Esophagus (tissue), 2 donors: Measurements from ENCODE around the gene ZFP62. TPM values are rescaled to one million over a fixed set of nuclear protein-coding genes. Genes with fewer than 3 reads are reported as not detected.

Source experiments
- H3K27ac ChIP-seq, 2 donors: one replicate each; pipeline ENCODE4 v1.5.1; 2013; ENCODE audit warnings: low read depth in 2 of 2, mild to moderate bottlenecking in 2 of 2, inconsistent platforms in 1 of 2, low read length in 1 of 2, moderate library complexity in 1 of 2
- H3K27me3 ChIP-seq, 2 donors: one replicate each; pipeline ENCODE4 v1.6.1; 2013; ENCODE audit warnings: low read length in 2 of 2, control low read depth in 1 of 2, mild to moderate bottlenecking in 1 of 2; ENCODE audit not compliant: insufficient read depth in 2 of 2, control insufficient read depth in 1 of 2
- H3K36me3 ChIP-seq, 2 donors: one replicate each; pipeline ENCODE4 v1.6.1; 2013; ENCODE audit warnings: low read length in 1 of 2; ENCODE audit not compliant: control insufficient read depth in 2 of 2, insufficient read depth in 2 of 2
- H3K4me1 ChIP-seq, 2 donors: one replicate each; pipeline ENCODE4 v1.6.1; 2013; ENCODE audit warnings: low read length in 1 of 2; ENCODE audit not compliant: control insufficient read depth in 2 of 2, insufficient read depth in 2 of 2
- H3K4me3 ChIP-seq, 2 donors: one replicate each; pipeline ENCODE4 v1.5.1; 2013; ENCODE audit warnings: low read length in 2 of 2, mild to moderate bottlenecking in 2 of 2, low read depth in 1 of 2, moderate library complexity in 1 of 2
- H3K9me3 ChIP-seq, 2 donors: one replicate each; pipeline ENCODE4 v1.6.1; 2013; ENCODE audit warnings: mild to moderate bottlenecking in 2 of 2, low read depth in 1 of 2, low read length in 1 of 2, moderate library complexity in 1 of 2; ENCODE audit not compliant: control insufficient read depth in 2 of 2, insufficient read depth in 1 of 2
- WGBS, 2 donors: extraction: QIAGEN DNeasy Blood & Tissue Kit; methylation state at CpG; one replicate each; pipeline ENCODE4 v1.1.7; 2013; 5-methylcytosine and 5-hydroxymethylcytosine counted together
- polyA plus RNA-seq, 2 donors: library from polyadenylated mRNA; stranded (reverse); fragments of 200-250 nt; gene quantifications; one replicate each; pipeline ENCODE4 v1.2.3, GENCODE V29; 2013
- donor health status: healthy with polysubstance abuse.
- donor health status: Bipolar disorder and iron deficiency.

Gene ZFP62
- polyA plus RNA-seq, 2 donors = 10.3 to 23.6 TPM

DNA sequence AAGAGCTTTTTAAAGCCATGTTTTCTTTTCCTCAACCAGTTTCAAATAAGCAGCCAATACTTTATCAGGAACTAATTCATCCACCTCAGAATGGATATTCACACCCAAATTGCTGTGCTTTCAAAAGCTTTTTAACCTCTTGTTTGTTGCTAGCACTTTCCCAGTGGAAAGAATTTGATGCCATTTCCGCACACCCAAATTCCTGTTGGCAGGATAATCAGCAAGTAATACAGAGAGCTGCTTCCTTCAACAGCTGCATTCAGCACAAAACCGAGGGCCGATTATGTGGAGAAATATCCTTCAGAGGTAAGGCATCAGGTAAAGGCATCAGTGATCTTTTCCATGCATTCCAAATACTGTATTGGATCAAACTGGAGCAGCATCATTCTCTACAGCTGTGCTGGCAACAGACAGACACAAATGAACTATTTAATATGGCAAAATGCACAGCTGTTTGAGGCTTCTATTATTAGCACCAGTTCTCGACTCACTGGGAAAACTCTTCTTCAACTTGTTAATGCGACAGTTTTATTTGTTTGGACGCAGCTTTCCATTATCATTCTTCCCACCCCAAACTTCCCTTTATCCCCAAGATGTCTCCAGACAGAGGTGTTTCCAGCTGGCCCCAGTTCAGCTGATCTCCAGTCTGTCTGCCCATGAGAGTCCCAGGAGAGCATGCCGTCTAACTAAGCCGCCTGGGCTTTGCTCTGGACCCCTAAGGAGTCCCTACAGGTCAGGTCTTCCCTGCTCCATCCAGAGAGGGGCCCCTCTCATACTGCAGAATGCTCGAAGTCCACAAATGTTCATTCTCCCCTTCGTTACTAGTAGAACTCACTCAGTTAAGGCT lies 36.2 kb downstream of the ZFP62 start:
- 58 to 60% methylated on average over 10 of the region's 10 CpGs for WGBS, 2 donors
- Histone ChIP-seq H3K9me3 (no peaks in the 10 kb centered on the region), H3K27me3 (no peaks in the 10 kb centered on the region), H3K27ac (peak overlapping the region; percentile 69 to 82), H3K4me1 (peaks cover 8 to 20% of the 10 kb centered on the region in 2 donors), H3K36me3 (no peaks in the 10 kb centered on the region), H3K4me3 (no peak overlapping the region)

DNA sequence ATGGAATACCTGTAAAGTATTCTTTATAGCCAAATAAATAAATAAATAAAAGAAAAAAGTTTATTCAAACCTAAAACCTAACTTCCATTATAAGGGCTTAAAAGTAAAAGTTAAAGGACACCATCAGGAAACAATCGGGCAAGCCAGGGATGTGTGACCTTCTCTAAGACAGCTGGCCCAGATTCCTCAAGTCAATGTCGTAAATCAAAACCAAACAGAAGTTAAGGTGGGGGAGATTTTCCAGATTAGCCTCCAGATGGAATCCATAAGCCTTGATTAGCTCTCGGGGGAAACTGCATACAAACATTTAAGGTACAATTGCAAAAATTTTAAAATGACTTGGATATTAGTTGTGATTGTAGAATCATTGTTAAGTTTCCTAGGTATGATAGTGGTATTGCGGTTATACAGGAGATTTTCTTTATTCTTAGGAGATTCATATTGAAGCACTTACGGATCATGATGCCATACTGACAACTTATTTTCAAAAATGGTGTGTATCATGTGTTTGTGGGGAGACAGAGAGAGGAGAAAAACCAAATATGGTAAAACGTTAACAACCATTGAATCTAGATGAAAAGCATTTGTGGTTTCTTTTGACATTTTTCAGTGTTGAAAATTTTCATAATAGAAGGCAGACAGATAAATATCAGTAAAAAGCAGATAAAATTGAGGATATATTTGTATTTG lies 37.0 kb downstream of the ZFP62 start:
- WGBS, 2 donors = 62 to 76% methylated on average over 6 of the region's 6 CpGs
- Histone ChIP-seq H3K27ac (no peak overlapping the region), H3K4me1 (peaks cover 5 to 19% of the 10 kb centered on the region in 2 donors), H3K9me3 (no peaks in the 10 kb centered on the region), H3K27me3 (no peaks in the 10 kb centered on the region), H3K36me3 (no peaks in the 10 kb centered on the region), H3K4me3 (no peak overlapping the region)

DNA sequence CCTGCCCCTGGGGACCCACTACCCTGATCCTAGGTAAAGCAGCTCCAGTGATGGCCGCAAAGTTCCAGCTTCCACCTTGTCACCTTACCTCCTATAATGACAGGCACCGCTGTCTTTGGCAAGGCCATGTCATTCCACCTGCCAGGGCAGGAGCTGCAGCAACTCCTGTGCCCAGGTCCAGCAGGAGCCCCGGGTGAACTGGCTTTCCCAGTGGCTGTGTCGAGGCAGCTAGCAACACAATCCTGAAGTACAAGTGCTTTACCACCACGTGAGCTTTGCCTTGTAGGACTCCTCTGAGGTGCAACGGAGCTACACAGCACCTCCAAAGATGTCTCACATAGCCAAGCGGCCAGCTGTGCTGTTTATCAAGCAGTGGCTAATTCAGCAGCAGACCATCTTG lies 37.7 kb downstream of the ZFP62 start:
- H3K4me1 ChIP-seq = peaks cover 5 to 19% of the 10 kb centered on the region in 2 donors
- no peak overlapping the region for H3K4me3 ChIP-seq
- H3K27me3 ChIP-seq = no peaks in the 10 kb centered on the region
- H3K36me3 ChIP-seq = no peaks in the 10 kb centered on the region
- H3K27ac ChIP-seq = no peak overlapping the region
- no peaks in the 10 kb centered on the region for H3K9me3 ChIP-seq
- 70 to 75% methylated on average over 7 of the region's 7 CpGs for WGBS, 2 donors

DNA sequence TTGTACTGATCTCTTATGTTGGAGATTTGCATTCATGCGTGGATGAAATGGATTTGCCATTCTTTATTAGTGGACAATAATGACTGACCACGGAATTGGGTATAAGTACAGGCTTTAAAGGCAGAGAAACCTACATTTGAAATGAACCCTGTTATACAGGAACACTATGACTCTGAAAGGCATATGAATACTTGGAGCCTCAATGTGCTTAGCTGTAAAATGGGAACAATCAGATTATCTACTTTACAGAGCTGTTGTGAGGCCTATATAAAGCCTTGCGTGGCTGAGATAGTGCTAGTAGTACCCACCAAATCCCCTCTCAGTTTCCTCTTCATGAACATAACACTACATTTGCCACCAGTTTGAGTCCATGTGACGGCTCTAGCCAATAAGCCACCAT lies 39.5 kb downstream of the ZFP62 start:
- H3K36me3 ChIP-seq = no peaks in the 10 kb centered on the region
- peaks cover 5 to 19% of the 10 kb centered on the region in 2 donors for H3K4me1 ChIP-seq
- no peak overlapping the region for H3K27ac ChIP-seq
- no peaks in the 10 kb centered on the region for H3K9me3 ChIP-seq
- no peaks in the 10 kb centered on the region for H3K27me3 ChIP-seq
- H3K4me3 ChIP-seq = no peak overlapping the region
- 86 to 88% methylated on average over 4 of the region's 4 CpGs for WGBS, 2 donors

DNA sequence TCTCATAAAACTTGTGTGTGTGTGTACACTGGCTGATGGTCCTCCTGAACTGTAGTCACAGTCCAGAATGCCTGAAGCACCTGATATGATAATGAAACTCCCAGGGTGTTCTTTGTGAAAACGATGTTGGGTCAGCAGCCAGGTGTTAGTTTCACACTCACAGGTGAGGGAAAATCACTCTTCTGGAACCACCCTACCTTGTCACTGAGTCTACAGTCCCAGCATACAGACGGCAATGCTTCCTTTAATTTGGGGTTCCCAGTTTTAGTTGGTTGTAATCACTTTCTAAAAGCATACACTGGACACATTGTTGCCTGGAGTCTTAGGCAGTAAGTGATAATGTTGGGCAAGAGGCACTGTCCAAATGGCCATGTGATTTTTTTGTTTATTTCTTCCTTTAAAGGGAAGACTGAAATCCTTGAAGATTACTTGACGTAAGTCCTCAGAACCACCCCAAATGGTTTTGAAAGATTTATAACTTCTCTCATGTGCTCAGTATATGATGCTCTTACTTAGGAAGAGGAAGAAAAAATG lies 40.2 kb downstream of the ZFP62 start:
- H3K4me1 ChIP-seq = peaks cover 5 to 18% of the 10 kb centered on the region in 2 donors
- WGBS, 2 donors = 47 to 53% methylated on average over 3 of the region's 3 CpGs
- H3K36me3 ChIP-seq = no peaks in the 10 kb centered on the region
- no peaks in the 10 kb centered on the region for H3K27me3 ChIP-seq
- no peaks in the 10 kb centered on the region for H3K9me3 ChIP-seq
- peak overlapping the region; percentile 64 to 67 for H3K27ac ChIP-seq
- H3K4me3 ChIP-seq = no peak overlapping the region

DNA sequence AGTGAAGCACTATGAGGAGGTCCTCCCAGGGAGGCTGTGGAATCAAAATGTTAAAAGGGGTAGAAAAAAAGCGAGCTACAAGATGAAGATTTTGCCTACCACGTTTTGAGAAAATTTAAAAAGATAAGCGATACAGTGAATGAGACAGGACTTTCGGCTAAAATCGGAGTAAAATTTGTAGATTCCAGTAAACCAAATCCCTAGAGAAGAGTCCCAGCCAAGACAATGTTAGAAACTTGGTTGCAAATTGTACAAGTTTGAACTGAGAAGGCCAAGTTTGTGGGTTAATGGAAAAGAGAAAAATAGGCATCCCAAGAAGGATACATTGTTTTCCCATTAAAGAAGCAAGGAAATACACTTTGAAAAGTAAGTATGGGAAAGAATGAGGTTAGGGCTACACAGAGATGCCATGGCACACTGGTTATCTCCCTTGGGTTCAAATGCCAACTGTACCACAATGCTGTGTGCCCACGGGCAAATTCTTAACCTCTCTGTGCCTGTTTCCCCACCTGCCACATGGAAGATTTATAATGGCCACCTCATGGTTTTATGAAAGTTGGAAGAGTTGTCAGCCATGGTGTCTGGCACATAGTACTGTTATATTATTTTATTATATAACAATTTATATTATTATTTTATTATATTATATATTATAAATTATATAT lies 42.3 kb downstream of the ZFP62 start:
- Histone ChIP-seq H3K4me1 (peaks cover 0 to 11% of the 10 kb centered on the region in 2 donors), H3K36me3 (no peaks in the 10 kb centered on the region), H3K4me3 (no peak overlapping the region), H3K9me3 (no peaks in the 10 kb centered on the region), H3K27ac (no peak overlapping the region), H3K27me3 (no peaks in the 10 kb centered on the region)
- WGBS, 2 donors = 77 to 81% methylated on average over 6 of the region's 6 CpGs

DNA sequence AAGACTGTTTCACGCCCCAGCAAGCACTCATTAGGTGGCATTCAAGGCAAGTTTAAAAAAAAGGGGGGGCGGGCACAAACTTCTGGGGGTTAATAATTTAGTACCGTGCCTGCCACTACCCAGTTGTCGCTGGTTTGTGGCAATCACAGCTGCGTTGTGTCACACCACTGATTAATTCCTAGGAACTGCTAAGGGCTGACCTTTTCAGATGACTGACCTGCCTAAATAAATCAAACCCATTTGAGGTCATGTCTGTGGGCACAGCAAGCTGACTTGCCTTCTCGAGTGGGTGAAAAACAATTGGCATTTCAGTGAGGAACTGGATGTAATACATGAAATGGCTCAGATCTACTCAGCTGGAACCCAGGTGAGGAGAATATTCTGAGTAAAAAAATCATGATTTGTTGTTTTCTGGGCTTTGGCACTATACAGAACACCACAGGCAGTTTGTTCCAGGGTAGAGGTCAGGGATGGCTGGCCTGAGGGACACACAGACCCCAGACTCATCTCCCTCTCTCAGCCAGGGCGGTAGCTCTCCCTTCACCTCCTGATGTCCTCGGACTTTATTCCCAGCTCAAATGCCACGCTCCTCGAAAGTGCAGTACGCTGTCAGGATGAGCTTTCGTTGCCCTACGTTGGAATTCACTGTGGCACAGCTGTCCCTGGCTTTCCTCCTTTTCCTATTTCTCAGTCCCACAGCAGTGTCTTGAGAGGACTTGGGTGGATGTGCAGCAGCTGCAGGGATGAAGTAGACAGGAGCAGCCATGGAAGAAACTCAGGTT lies 43.0 kb downstream of the ZFP62 start:
- Histone ChIP-seq H3K4me1 (peaks cover 0 to 5% of the 10 kb centered on the region in 2 donors), H3K36me3 (no peaks in the 10 kb centered on the region), H3K9me3 (no peaks in the 10 kb centered on the region), H3K27me3 (no peaks in the 10 kb centered on the region), H3K27ac (peak overlapping the region in 1 of 2 donors; percentile 3), H3K4me3 (no peak overlapping the region)
- WGBS, 2 donors = 55 to 63% methylated on average over 13 of the region's 13 CpGs

DNA sequence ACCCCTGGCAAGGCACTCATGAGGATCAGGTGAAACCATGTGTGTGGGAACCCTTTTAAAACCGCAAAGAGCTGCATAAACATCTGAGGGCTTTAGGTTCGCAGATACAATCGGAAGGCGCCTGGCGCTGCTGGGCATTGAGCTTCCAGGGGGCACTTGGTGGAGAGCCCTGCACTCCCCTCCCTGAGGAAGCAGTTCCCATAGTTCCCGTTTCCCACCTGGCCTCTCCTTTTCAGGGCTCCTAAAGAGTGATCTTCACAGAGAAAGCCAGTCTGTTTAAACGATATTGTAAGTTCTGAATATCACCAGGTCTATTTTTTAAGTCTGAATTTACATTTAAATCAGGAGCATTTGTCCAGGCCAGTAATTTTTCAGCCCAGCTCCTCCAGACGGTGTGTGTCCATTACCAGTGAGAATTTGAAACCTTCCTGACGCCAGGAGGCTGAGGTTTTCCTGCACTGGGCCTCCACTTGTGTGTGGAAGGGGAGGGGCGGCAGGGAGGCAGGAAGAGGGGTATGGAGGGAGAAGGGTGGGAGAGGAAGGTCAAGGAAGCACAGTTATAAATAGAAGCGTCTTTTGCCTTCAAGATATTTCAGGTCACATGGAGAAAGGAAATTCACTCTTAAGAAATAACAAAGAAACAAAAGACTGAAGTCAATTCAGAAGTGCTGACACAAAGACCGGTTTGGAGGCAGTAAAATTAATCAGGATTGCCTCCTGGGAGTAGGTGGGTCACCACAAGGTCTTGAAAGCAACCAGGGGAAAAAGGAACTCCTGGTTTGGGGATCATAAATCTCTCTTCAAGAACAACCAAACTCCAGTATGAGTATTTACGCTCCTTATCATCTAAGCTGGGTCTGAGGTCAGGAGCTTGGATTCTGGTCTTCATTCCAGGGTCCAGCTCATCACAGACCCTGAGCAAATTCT lies 44.2 kb downstream of the ZFP62 start:
- H3K4me1 ChIP-seq = peaks cover 0 to 5% of the 10 kb centered on the region in 2 donors
- peak overlapping the region; percentile 34 to 67 for H3K27ac ChIP-seq
- H3K27me3 ChIP-seq = no peaks in the 10 kb centered on the region
- no peak overlapping the region for H3K4me3 ChIP-seq
- WGBS, 2 donors = 51 to 56% methylated on average over 13 of the region's 13 CpGs
- no peaks in the 10 kb centered on the region for H3K36me3 ChIP-seq
- H3K9me3 ChIP-seq = no peaks in the 10 kb centered on the region
